GM18951 (cell line): ENCODE measurements around the gene TPH2.

ENCODE experiments used
- POLR2A ChIP-seq: IDR thresholded peaks from 4 replicates; pipeline ENCODE4 v1.6.1; 2011; ENCODE audit warnings: mild to moderate bottlenecking; ENCODE audit not compliant: insufficient read length, insufficient read depth; ENCODE audit errors: extremely low read depth
- in situ Hi-C: fragments of 300-500 bp; cut with MboI; formaldehyde crosslinking; loops from one replicate; pipeline ENCODE4 v1.12.0; 2022; ENCODE audit warnings: low sequenced_read_pairs, mixed read lengths, inconsistent platforms; ENCODE audit not compliant: unreplicated experiment

Gene TPH2

DNA sequence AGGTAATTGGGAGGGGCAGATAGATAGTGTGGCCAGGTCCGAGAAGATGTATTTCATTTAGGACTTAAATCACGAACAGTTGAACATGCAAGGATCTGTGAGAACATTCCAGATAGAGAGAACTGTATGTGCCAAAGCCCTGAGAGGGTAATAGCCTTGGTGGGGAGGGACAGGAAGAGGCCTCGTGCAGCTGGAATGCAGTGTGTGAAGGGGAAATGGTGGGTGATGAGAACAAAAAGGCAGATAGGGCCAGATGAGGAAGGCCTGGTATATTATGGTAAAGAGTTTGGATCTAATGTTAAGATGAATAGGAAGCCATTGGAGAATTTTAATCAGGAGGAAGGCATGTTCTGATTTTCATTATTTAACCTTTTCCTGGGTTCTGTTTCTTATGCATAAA, 136.3 kb downstream of the TPH2 start:
- no peak for TF ChIP-seq POLR2A
- in situ Hi-C loops, result no loop called here

DNA sequence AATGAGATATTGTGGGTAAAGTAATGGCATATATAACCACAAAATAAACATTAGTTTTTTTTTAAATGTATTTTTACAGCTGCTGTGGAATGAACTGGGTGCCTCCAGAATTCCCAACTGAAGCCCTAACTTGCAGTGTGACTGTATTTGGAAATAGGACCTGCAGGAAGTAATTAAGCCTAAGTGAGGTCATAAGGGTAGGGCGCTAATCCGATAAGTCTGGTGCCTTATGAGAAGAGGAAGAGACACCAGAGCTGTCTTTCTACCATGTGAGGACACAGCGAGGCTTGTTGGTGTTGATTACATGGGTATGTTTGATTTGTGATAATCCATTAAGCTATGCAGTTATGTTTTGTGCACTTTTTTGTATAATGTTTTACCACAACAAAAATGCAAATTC, 136.8 kb downstream of the TPH2 start:
- no peak for TF ChIP-seq POLR2A
- in situ Hi-C loops, result no loop called here

DNA sequence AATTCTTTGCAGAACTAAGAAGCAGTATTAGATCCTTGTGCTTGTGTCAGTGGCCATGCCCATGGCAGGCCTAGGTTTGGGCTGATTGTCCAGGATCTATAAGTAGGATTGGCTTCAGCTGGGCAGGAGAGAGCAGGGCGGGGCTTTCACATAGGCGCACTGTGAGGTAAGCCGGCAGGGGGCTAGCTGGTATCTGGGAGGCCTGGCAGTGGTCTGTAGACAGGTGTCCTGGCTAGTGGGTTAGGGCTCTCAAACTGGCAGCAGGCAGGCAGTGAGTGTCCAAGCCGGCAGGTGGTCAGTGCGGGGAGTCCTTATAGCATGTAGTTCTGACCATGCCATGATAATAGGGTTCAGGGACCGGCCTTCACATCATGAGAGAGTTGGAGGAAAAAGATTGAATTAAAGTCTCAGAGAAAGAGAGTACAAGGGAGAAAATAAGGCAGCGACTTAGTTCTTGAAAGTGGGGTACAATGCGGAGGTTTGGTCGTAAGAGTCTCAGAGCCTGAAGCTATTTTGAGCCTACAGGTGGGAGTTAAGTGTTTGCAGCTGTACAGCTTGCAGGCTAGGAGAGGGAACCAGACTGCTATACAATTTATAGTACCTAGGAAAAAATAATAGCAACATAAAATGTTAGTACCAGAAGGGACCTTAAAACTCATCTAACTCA, 137.4 kb downstream of the TPH2 start:
- no peak for TF ChIP-seq POLR2A
- in situ Hi-C loops, result no loop called here

GRCh38 chr12:72076558-72076915, 137.9 kb downstream of the TPH2 start:
- TF ChIP-seq POLR2A, result no peak
- in situ Hi-C loops, result no loop called here

DNA sequence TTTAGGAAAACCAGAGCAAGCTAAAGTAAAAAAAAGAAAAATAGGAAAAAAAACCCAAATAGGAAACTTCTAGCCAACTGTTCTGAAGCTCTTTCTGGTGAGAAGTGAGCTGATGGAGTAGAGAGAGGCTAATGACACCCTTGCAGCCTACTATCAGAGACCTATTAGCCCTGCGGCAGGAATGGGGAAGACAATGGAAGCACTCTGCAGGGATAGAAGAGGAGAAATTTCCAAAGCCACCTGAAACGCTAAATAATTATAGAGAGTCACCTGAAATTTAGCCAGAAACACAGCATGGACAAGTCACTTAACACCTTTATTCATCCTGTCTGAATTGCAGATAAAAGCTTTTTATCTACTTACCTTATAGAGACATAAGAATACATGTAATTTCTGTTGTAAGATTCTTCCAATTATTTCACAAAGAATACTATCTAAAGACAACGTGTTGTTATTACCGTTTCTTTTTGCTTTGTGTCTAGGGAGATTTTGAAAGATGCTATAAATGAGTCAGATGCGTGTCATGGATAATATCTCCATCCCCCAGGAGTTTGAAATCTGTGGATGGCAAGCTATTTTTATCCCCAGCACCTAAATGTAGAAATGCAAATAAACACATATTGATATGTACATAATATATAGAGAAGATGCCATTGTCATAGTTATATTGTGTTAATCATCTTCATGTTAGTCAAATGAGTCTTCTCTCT, 138.6 kb downstream of the TPH2 start:
- in situ Hi-C loops, result no loop called here

DNA sequence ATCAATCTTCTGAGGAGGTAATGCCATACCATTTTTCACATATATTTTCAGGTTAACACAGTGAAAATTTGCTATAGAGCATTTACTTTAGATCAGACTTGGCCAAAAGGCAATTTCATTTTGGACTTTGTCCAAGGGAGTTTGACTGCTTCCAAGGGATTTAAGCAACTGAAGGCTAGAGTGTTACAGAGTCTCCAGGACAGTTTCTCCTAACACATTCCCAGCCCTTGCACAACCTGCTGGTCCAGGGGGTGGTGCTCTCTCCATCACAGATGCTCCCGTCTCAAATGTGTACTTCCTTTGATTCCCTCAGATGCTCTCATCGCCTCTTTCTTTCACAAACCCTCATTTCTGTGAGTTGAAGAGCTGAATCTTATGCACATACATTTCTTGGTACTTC, 143.1 kb downstream of the TPH2 start:
- no peak for TF ChIP-seq POLR2A

More for the DNA sequence above, 138.6 kb downstream of the TPH2 start:
- no peak for TF ChIP-seq POLR2A

More for the DNA sequence above, 143.1 kb downstream of the TPH2 start:
- in situ Hi-C loops, result no loop called here
